GM18508 (cell line): Measurements from ENCODE around the gene NSD1.

Experiments
- ATAC-seq: cut with Tn5 transposase; IDR thresholded peaks from one replicate; pipeline ENCODE4 v1.9.1; 2021; ENCODE audit warnings: moderate number of reproducible peaks; ENCODE audit not compliant: insufficient read depth, unreplicated experiment

The NSD1 gene

DNA sequence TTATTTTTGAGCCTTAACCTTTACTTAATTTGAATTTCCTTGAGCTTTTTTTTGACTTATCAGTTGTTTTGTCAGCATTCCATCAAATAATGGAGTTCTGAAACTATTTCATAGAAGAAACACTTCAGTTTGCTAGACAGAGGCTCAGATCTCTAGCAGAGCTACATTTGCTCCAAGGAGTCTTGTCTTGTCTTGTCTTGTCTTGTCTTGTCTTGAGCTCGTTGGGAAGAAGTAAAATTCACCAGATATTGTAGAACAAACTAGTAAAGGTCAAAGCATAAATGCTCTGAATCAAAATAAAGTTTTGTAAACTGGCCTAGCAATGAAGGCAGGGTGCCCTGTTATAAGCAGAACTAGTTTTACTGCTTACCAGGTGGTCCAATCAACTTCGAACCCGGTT is 136.4 kb downstream of the NSD1 start:
- no peak for ATAC-seq

- ATAC-seq, result no peak
Observed at GRCh38 chr5:177270653-177271052, 137.1 kb downstream of the NSD1 start.

- no peak for ATAC-seq
Observed at GRCh38 chr5:177271113-177271512, 137.5 kb downstream of the NSD1 start.

DNA sequence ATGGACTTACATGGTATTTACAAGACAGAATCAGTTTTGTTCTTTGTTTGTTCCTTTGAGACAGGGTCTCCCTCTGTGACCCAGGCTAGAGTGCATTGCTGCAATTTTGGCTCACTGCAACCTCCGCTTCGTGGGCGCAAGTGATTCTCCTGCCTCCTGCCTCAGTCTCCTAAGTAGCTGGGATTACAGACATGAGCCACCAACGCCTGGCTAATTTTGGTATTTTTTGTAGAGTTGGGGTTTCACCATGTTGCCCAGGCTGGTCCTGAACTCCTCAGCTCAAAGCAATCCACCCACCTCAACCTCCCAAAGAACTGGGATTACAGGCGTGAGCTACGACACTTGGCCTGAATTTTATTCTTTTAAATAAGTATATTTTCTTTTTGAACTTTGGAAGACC is 142.3 kb downstream of the NSD1 start:
- ATAC-seq, result no peak

DNA sequence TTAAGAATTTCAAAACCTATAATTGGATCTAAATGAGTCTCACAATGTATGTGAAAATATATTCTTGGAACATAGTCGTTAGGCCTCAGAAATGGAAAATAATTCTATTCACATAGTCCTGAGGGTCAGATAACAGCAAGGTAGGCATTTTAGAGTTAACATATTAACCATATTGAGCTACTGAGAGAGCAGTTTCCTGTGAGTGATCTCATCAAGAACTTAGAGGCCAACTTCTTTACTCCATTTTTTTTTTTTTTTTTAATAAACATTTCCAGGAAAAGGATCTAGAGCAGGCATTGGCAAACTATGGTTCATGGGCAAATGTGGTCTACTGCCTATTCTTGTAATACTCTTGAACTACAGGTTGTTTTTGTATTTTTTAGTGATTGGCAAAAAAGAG is 143.3 kb downstream of the NSD1 start:
- no peak for ATAC-seq

- no peak for ATAC-seq
Observed at GRCh38 chr5:177288191-177288590, 154.6 kb downstream of the NSD1 start.

DNA sequence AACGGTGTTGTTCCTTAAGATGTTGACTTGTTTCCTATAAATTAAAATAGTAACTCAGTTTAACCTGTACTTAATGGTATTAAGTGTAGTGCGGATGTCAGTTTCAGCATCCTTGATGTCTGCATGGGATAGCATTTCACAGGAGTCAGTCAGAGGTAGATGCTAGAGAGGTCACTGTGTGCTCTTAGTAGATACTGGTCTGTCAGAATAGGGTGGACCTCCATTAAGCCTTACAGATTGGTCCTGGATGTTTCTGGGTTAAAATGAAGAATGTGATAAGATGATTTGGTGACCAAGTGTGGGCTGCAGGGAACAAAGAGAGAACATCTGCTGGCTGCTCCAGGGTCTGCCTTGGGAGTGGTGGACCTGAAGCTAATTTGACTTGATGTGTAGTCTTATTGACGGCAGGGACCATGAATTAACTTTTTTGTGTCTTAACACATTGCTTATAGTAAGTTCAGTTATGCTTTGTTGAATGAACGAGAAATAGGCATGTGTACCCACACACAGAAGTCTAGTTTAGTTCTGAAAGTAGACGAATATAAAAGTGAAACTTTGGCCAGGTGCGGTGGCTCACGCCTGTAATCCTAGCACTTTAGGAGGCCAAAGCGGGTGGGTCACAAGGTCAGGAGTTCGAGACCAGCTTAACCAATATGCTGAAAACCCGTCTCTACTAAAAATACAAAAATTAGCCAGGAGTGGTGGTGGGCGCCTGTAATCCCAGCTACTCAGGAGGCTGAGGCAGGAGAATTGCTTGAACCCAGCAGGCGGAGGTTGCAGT is 157.4 kb downstream of the NSD1 start:
- no peak for ATAC-seq

DNA sequence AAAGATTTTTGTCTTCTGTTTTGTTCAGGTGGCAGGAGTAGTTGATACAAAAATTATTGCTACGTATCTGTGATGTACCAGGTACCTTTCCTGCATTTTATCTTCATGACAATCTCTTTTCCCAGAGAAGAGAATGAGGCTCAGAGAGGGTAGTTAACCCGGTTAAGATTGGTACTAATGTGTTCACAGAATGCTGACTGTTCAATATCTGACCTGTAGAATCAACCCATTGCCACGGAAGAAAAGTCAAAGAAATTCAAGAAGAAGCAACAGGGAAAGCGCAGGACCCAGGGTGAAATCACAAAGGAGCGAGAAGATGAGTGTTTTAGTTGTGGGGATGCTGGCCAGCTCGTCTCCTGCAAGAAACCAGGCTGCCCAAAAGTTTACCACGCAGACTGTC is 158.2 kb downstream of the NSD1 start:
- no peak for ATAC-seq

DNA sequence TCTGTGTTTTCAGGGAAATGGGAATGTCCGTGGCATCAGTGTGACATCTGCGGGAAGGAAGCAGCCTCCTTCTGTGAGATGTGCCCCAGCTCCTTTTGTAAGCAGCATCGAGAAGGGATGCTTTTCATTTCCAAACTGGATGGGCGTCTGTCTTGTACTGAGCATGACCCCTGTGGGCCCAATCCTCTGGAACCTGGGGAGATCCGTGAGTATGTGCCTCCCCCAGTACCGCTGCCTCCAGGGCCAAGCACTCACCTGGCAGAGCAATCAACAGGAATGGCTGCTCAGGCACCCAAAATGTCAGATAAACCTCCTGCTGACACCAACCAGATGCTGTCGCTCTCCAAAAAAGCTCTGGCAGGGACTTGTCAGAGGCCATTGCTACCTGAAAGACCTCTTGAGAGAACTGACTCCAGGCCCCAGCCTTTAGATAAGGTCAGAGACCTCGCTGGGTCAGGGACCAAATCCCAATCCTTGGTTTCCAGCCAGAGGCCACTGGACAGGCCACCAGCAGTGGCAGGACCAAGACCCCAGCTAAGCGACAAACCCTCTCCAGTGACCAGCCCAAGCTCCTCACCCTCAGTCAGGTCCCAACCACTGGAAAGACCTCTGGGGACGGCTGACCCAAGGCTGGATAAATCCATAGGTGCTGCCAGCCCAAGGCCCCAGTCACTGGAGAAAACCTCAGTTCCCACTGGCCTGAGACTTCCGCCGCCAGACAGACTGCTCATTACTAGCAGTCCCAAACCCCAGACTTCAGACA is 160.4 kb downstream of the NSD1 start:
- no peak for ATAC-seq

DNA sequence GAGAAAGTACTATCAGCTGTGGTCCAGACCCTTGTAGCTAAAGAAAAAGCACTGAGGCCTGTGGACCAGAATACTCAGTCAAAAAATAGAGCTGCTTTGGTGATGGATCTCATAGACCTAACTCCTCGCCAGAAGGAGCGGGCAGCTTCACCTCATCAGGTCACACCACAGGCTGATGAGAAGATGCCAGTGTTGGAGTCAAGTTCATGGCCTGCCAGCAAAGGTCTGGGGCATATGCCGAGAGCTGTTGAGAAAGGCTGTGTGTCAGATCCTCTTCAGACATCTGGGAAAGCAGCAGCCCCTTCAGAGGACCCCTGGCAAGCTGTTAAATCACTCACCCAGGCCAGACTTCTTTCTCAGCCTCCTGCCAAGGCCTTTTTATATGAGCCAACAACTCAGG is 161.1 kb downstream of the NSD1 start:
- ATAC-seq, result no peak

DNA sequence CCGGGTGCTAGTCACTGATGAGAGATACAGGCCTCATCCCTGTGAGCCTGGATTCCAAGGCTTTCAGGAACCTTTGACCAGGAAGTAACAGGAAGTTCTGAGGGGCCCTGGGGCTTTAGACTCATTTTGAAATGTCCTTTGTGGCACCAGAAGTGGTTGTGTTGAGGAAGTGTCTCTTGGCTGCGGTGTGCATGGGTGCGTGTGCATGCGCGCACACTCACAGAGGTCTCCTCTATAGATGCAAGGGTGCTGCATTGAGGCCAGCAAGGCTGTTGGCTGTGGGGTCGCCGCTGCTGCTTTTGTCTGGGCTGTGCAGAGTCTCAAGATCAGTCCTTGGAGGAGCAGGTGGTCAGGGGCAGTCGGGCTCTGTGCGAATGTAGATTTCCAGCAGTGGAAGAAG is 162.4 kb downstream of the NSD1 start:
- no peak for ATAC-seq

DNA sequence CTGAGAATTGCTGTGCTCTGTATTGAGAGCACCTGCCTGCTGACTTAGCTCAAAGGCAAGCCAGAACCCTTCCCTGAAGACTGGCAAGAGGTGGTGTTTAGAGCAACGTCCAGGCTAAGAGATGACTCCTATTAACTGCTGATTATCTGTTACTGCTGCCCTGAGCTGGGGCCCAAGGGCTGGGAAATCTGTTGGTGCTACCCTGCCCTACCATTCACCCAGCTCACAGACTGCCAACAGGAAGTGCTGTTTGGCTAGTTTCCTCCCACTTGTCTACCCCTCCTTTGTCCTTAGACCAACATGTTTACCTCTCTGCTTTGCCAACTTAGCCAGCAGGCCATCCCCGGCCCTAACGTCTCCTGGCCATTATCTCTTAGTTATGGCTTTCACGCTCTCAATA is 163.0 kb downstream of the NSD1 start:
- no peak for ATAC-seq

GRCh38 chr5:177297922-177298321 is 164.3 kb downstream of the NSD1 start:
- ATAC-seq, result no peak

DNA sequence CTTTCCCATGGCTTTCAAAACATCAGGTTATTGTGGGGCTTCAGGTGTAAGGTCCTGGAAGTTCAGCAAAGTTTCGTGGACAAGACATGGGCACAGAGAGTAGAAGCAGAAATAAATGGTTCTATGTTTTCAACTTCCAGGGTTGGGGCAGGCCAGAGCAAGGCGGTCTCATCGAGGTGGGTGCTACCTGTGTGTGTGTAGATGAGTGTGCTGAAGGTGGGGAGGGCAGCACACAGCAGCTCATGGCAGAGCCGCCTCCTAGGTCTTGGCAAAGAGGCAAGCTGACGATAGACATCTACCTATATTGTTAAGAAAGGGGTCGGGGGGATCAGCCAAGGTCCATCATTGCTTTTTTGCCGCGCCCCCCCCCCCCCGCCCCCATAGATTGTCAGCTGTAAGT is 166.1 kb downstream of the NSD1 start:
- no peak for ATAC-seq

DNA sequence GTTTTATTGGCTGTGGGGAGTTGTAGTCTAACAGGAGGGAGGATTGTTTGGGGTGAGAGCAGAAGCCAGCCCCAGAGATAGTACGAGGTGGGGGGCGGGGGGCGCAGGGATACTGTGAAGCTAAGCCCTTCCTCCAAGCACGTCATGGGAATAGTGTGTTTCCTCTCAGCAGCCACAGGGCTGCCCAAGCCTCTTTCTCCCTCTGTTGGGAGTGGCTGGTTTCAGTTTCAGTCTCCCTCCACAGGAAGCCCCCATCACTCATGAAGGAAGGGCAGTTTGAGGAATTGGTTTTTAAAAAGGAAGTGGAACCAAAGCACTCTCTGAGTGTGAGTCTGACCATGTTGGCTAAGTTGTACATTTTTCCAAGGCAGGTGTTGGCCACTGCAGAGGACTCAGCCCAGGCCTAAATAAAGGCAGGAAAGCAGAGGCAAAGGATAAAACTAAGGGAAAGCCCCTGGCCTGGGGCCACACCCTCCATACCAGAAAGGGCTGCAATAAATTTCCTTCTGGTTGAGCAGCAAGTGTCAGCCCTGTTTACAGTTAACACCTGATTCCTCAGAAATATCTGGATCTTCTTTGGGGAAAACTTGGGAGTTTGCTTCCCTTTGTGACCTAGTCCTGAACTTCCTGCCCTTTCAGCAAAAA is 166.8 kb downstream of the NSD1 start:
- no peak for ATAC-seq

DNA sequence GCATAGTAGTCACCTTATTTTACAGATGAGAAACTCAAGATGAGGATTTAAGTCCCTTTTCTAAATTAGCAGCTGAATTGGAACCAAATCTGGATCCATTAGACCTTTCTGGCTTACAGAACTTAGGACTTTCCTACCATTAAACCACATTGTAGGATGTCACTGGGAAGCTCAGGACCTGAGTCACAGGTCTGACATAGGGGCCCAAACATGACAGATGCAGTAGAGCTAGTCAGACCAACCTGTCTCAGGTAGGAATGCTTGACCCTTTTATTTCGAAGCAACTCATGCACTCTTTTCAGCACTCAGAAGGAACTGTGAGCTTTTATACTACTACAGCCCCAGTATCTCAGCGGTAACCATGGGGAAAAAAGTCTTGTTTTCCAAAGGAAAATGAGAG is 167.4 kb downstream of the NSD1 start:
- ATAC-seq, result no peak

DNA sequence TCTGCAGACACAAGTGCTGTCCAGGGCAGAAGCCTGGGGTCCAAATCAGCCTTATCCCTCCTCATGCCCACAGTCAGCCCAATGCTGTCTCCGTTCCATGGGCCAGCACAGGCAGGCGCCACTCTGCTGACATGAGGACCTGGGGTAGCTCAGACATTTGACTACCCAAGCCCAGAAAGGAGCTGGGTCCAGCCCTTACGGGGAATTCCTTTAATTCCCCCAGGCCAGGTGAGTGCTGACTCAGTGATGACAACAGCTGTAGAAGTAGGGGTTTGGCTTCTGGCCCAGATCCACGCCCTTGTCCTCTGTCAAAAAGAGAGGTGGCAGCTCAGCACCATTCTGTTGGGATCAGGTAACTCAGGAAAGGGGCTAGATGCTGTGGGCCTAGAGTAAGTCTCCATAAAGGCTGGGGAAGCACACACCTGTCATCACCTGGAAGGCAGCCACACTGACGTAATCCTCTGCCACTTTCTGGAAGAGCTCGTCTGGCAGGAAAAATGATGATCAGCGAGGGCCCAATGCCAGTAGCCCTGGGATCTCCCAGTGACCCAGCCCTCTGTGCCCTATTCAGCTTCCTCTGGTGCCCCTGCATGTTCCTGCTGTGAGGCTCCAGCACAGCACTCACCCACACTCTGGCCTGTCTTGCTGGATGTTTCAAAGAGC is 168.1 kb downstream of the NSD1 start:
- no peak for ATAC-seq

DNA sequence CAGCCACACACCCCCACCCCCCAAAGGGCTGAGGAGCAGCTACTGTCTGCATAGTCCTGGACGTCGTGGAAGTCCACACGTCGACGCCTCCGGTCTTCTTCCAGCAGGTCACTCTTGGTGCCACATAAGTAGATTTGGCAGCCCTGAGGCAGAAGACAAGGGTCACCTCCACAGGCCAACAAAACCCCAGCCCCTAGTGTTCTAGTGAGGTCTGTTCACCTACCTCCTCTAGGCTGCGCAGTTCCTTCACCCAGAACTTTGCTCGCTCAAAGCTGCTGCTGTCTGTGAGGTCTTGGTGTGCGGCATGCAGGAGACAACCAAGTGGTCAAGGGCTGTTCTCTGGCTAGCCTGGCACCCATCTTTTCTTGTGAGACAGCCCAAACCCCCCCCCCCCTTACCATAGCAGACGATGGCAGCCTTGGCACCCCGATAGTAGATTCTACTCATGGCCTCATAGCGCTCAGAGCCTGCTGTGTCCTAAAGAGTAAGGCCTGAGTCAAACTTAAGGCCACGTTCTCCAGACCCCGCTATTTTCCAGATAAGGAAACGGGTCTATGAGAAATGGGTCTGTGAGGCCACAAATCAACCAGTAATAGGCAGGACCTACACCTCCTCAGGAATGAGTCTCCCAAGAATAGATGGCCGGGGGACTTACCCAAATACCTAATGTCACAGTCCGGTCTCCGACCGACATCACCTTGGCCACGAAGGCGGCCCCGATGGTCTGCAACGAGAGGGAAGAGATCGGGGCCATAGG is 169.0 kb downstream of the NSD1 start:
- ATAC-seq, result no peak

GRCh38 chr5:177303121-177303924 is 169.8 kb downstream of the NSD1 start, which contains the start of the genes PRELID1 and RAB24:
Gene PRELID1 (plus strand): TSS chr5:177303799. CDS start chr5:177303986, 187 bp downstream.
Gene RAB24 (minus strand): TSS chr5:177303719. CDS start chr5:177303288, 431 bp downstream.
- ATAC-seq, result no peak
